ENCODE results near the gene GSN.

GSN gene

GRCh38 chr9:121274851-121275250 lies 6.9 kb downstream of the GSN start:
- H3K4me3 ChIP-seq (ENCODE audit: low read depth, low read length) = no peak overlapping the region
- no peak for TF ChIP-seq CTCF (IDR thresholded peaks at IDR 0.05; ENCODE audit: low read depth, low read length, missing control alignments)
- DNase-seq (ENCODE audit: low read depth) = no peak
- in situ Hi-C loops (cut with HindIII; ENCODE audit: low sequenced_read_pairs) = no loop called here

GRCh38 chr9:121275781-121276658 lies 8.1 kb downstream of the GSN start:
- no peak for DNase-seq (ENCODE audit: low read depth)
- TF ChIP-seq CTCF (IDR thresholded peaks at IDR 0.05; ENCODE audit: low read depth, low read length, missing control alignments) = no peak
- no peak overlapping the region for H3K4me3 ChIP-seq (ENCODE audit: low read depth, low read length)
- in situ Hi-C loops (cut with HindIII; ENCODE audit: low sequenced_read_pairs) = no loop called here

GRCh38 chr9:121277026-121277425 lies 9.1 kb downstream of the GSN start:
- DNase-seq (ENCODE audit: low read depth) = no peak
- TF ChIP-seq CTCF (IDR thresholded peaks at IDR 0.05; ENCODE audit: low read depth, low read length, missing control alignments) = no peak
- H3K4me3 ChIP-seq (ENCODE audit: low read depth, low read length) = no peak overlapping the region
- in situ Hi-C loops (cut with HindIII; ENCODE audit: low sequenced_read_pairs) = no loop called here

- TF ChIP-seq CTCF (IDR thresholded peaks at IDR 0.05; ENCODE audit: low read depth, low read length, missing control alignments) = no peak
- no peak for DNase-seq (ENCODE audit: low read depth)
- H3K4me3 ChIP-seq (ENCODE audit: low read depth, low read length) = no peak overlapping the region
- in situ Hi-C loops (cut with HindIII; ENCODE audit: low sequenced_read_pairs) = no loop called here
Measured at GRCh38 chr9:121277518-121278295, 9.7 kb downstream of the GSN start.

GRCh38 chr9:121278477-121279261 lies 10.7 kb downstream of the GSN start:
- no peak overlapping the region for H3K4me3 ChIP-seq (ENCODE audit: low read depth, low read length)
- DNase-seq (ENCODE audit: low read depth) = peak; percentile 93

More at GRCh38 chr9:121278477-121279261, 10.7 kb downstream of the GSN start:
- peak; percentile 88 for TF ChIP-seq CTCF (IDR thresholded peaks at IDR 0.05; ENCODE audit: low read depth, low read length, missing control alignments)
- in situ Hi-C loops (cut with HindIII; ENCODE audit: low sequenced_read_pairs) = no loop called here
